Measurements from ENCODE around the gene SORCS2.

- TF ChIP-seq EZH2 (IDR thresholded peaks at IDR 0.05), result no peak
- TF ChIP-seq POLR2AphosphoS5 (IDR thresholded peaks at IDR 0.05; ENCODE audit: borderline replicate concordance, low read depth, low read length), result no peak
- no peak for TF ChIP-seq FOXP2 (optimal IDR thresholded peaks at IDR 0.05; ENCODE audit: control extremely low read depth, extremely low read length, insufficient read depth)
Measured at GRCh38 chr4:7571001-7571400, 378.7 kb downstream of the SORCS2 start.

Data from SK-N-MC (cell line).